Stimulated activated CD4-positive, alpha-beta T cell treated with anti-CD3 and anti-CD28 coated beads, Interleukin-15, amount 100 ng/mL, for 48 hours (primary cell): ENCODE measurements around the gene HDAC4.
"Not testable (repeated sequence)": the region's sequence is repeated elsewhere in the genome, so short reads cannot be mapped to it uniquely, and the experiment has no call there.

ENCODE experiments used
- DNase-seq, 2 donors: peaks; one replicate each; pipeline ENCODE4 v3.0.0-alpha.2; 2020; ENCODE audit warnings: low read depth in 2 of 2

The HDAC4 gene

DNA sequence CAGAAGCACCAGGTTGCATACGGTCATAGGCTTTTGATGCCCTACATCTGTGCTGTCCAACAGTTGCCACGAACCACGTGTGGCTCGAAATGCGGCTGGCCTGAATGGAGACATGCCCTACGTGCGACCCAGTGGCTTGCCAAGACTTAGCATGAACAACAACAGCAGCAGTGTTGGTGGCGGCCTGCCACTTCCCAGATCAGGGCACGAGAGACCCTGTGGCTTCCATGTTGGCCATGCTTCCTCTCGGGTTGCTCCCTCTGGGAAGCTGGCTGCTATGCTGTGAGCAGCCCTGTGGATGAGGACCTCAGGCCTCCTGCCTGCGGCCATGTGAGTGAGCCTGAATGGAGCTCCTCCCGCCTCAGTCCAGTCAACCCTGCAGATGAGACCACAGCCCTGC lies 212.3 kb downstream of the HDAC4 start:
- DNase-seq, result no peak

DNA sequence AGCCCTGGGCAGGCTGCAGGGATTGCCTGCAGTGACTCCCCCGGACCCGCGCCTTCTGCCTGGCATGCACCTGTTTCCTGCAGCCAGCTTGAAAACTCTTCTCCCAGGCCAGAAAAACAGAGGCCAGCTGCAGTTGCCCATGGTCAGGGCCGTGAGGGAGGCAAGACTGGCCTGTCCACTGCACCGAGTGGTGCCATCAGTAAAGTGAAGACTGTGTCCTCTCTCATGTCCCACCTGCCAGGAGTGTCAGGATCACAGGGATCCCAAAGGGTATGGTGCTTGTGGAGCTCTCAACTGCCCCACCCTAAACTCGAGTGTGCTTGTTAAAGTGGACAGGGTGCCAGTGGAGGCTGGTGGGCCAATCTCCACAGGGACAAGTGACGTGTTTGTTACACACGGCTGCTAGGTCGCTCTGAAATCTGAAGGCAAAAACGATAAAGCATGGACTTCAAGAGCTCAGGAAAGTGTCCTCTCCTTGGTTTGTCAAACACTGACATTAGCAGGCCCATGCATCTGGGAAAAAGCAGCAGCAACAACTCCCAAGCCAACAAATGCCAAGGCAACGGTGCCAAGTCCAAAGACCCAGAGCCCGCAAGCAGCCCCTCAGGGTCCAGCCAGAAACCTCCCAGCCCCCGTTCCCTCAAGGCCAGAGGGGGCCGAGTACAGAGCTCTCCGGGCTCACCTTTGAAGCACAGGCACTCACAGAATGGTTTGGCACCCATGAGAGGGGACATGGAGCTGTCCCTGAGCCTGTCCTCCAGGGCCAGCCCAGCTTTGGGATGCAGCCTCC lies 213.2 kb downstream of the HDAC4 start:
- no peak for DNase-seq

- no peak for DNase-seq
Measured at GRCh38 chr2:239186516-239187357, 214.1 kb downstream of the HDAC4 start.

DNA sequence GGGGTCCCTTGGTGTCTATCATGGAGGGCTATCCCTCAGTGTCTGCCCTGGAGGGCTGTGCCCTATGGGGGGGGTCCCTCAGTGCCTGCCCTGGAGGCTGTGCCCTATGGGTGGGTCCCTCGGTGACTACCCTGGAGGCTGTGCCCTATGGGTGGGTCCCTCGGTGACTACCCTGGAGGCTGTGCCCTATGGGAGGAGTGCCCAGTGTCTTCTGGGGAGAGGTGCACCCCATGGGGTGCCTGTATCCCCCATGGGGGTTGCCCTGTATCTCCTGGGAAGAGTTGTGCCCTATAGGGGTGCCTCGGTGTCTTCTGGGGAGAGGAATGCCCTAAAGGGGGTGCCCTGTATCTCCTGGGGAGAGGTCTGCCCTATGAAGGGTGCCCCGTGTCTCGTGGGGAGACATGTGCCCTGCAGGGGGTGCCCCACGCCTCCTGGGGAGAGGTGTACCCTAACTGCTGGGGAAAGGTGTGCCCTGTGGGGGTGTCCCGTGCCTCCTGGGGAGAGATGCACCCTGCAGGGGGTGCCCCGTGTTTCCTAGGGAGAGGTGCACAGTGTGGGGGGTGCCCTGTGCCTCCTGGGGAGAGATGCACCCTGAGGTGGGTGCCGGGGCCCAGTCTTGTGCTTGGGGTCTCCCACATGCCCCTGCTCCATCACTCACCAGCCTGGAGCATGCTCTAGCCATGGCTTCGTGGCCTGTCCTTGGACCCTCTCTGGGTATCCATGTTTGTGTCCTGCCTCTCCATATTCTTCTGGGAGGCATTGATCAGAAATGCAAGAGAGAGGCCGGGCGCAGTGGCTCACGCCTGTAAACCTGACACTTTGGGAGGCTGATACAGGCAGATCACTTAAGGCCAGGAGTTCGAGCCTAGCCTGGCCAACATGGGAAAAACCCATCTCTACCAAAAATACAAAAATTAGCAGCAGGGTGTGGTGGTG lies 215.6 kb downstream of the HDAC4 start:
- DNase-seq, result no peak

- DNase-seq, result no peak
Measured at GRCh38 chr2:239184179-239184578, 216.6 kb downstream of the HDAC4 start.

GRCh38 chr2:239182981-239183791 lies 217.6 kb downstream of the HDAC4 start:
- no peak for DNase-seq

GRCh38 chr2:239181903-239182581 lies 218.8 kb downstream of the HDAC4 start:
- no peak for DNase-seq

DNA sequence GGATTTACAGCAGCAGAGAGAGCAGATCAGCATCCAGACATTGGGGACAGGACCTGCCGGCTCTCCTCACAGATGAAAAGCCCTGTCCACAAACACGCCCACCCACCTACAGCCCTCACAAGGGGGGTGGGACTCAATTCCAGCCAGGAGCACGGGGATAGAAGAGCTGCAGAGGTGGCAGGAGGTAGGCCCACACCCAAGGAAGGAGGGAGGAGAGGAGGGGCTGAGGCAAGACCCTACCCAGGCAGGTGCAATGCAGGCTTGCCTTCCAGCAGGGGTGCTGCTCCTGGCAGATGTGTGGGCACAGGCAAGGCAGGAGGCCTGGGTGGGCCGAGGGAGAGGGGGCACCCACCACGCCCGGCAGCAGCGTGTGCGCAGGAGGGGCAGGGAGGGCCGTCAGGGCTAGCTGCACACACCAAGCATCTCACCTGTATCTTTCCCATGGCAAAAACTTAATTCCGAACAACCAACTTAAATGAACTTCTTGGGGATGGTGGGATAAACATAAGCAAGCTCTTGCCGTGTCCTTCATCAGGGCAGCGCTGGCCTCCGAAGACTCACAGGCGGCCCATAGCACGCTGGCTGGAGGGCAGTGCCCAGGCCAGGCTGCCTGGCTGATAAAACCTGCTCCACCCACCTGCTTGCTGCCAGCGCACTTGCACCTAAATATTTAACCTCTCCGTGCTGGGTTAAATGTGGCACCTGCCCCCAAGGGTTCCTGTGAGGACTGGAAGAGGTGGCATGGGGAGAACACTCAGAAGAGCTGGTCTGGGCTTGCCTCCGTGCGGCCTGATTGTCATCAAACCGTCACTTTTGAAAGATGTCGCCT lies 219.5 kb downstream of the HDAC4 start:
- DNase-seq, result no peak

- no peak for DNase-seq
Measured at GRCh38 chr2:239180526-239181073, 220.2 kb downstream of the HDAC4 start.

DNA sequence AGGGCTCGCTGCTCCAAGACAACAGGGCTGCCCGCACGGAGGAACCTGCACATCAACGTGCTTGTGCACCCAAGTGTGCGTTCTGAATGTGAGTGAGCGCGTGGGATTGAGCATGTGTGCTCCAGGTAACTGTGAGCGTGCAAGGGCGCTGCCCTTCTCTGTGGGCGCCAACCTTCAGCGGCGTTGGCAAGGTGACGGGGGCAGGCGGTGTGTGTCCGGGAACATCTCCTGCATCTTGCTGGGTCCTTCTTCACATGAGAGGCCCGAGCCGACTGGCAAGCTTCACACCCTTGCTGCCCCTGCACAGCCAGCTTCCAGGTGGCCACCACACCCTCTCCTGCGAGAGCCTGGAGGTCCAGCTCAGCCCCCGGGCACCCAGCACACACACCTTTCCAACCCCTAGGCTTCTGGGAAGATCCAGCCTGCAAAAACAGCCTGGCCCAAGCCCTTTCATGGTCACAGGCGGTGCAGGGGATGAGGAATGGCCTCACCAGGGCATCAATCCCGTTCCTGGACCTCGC lies 220.9 kb downstream of the HDAC4 start:
- DNase-seq, result no peak

DNA sequence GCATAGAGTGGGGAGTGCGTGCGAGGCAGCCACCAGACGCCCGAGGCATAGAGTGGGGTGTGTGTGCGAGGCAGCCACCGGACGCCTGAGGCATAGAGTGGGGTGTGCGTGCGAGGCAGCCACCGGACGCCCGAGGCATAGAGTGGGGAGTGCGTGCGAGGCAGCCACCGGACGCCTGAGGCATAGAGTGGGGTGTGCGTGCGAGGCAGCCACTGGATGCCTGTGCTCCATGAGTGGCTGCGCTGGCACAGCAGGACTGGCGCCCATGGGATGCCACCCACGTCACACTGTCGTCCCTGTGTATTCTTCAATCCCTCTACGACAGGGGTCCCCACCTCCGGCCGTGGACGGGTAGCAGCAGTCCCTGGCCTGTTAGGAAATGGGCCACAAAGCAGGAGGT lies 221.9 kb downstream of the HDAC4 start:
- no peak for DNase-seq

- no peak for DNase-seq
Measured at GRCh38 chr2:239178484-239178883, 222.3 kb downstream of the HDAC4 start.

DNA sequence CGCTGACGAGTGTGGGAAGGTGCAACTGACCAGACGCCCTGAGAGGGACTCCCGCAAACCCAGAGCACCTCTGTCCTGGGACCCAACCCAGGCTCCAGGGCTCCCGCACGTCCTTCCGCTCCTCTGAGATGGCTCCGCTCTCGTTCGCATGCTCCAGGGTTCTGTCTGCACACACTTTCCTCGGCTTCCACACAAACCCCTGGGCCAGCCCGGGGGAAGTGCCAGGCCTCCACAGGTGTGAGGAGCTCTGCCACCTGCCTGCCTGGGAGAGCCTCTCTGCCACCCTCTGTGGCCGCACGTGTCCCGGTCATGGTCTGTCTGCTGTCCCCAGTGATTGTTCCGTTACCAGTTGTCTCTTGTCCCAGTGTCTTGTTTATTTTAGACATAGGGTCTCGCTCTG lies 222.9 kb downstream of the HDAC4 start:
- DNase-seq, result no peak

DNA sequence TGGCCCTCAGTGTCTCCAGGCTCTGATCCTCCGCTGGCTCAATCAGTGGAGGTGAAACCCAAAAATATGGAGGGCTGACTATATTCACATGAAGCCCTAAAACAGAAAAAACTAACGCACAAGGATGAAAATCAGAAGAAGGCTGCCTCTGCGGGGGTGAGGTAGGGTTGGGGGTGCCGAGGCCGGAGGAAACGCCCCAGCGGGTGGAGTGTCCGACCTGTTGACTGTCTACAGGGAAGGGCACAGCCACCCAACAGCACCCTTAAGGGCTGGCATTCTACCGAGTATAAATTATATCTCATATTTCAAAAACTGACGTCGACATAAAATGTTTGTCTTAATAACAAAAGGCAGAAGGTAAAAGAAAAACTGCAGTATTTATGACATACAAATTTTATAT lies 223.5 kb downstream of the HDAC4 start:
- DNase-seq, result no peak

DNA sequence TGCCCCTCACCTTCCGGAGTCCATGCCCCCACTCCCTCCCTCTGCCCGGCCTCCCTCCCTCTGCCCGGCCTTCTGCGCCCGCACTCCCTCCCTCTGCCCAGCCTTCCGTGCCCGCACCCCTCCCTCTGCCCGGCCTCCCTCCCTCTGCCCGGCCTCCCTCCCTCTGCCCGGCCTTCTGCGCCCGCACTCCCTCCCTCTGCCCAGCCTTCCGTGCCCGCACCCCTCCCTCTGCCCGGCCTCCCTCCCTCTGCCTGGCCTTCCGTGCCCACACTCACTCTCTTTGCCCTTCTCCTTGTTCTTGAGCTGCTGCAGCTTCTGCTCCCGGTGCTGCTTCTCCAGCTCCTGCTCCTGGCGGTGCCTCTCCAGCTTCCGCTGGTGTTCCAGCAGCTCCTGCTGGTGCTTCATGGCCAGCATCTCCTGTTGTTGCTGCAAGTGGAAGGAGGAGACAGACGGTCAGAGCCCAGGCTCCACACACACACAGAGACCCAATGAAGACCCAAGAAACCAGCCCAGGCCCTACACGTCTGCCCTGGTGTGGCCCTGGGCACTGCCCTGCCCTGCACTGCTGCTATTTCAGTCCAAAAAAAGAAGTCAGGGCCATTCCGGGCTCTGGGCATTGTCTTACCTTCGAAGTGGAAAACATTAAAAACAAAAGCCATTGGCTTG lies 224.5 kb downstream of the HDAC4 start:
- DNase-seq, result not testable (repeated sequence)

- DNase-seq, result no peak
Measured at GRCh38 chr2:239175181-239175580, 225.6 kb downstream of the HDAC4 start.

DNA sequence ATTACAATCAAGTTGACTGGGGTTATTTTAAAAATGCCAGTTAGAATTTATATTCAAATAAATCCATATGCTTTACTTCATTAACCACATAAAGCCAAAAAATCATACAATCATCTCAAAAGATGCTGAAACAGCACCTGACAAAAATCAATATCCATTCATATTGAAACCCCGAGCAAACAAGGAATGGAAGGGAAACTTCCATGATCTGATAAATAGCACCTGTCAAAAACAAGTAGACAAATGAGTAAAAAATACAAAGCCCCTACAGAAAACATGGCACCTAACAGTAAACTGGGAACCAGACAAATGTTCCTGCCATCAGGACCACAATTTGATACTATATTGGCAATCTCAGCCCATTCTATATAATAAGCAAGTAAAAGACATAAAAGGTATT lies 227.5 kb downstream of the HDAC4 start:
- no peak for DNase-seq

GRCh38 chr2:239171643-239172042 lies 229.2 kb downstream of the HDAC4 start:
- no peak for DNase-seq
